Skeletal muscle tissue (tissue), 4 donors: Measurements from ENCODE around the gene PPL. TPM values are rescaled to one million over a fixed set of nuclear protein-coding genes. Genes with fewer than 3 reads are reported as not detected.
"Not testable (repeated sequence)": the region's sequence is repeated elsewhere in the genome, so short reads cannot be mapped to it uniquely, and the experiment has no call there.

Experiments
- H3K27ac ChIP-seq: one replicate; pipeline ENCODE4 v1.7.0; 2013; ENCODE audit warnings: mild to moderate bottlenecking, low read depth, low read length, inconsistent platforms
- H3K27me3 ChIP-seq, 3 donors: one replicate each; pipeline ENCODE4 v1.7.0; 2013; ENCODE audit warnings: low read length in 3 of 3; ENCODE audit not compliant: control insufficient read depth in 3 of 3, insufficient read depth in 3 of 3
- H3K36me3 ChIP-seq, 3 donors: one replicate each; pipeline ENCODE4 v1.7.0; 2013; ENCODE audit warnings: low read length in 3 of 3; ENCODE audit not compliant: control insufficient read depth in 3 of 3, insufficient read depth in 3 of 3
- H3K4me1 ChIP-seq, 3 donors: one replicate each; pipeline ENCODE4 v1.7.0; 2013; ENCODE audit warnings: low read length in 3 of 3, mild to moderate bottlenecking in 3 of 3; ENCODE audit not compliant: control insufficient read depth in 3 of 3, insufficient read depth in 3 of 3
- H3K4me3 ChIP-seq, 3 donors: one replicate each; pipeline ENCODE4 v1.7.0; 2013; ENCODE audit warnings: low read length in 3 of 3
- H3K9ac ChIP-seq, 3 donors: one replicate each; pipeline ENCODE4 v1.7.0; 2013; ENCODE audit warnings: low read length in 3 of 3, mild to moderate bottlenecking in 3 of 3, moderate library complexity in 2 of 3, low read depth in 1 of 3
- H3K9me3 ChIP-seq, 3 donors: one replicate each; pipeline ENCODE4 v1.7.0; 2013; ENCODE audit warnings: low read length in 3 of 3; ENCODE audit not compliant: control insufficient read depth in 3 of 3
- total RNA-seq: library from RNA; depleted of rRNA; stranded (reverse); fragments of >200 nt; gene quantifications from one replicate; pipeline ENCODE4 v1.2.3, GENCODE V29; 2014
- donor health status: Osteomylitis.

The PPL gene
- total RNA-seq, 1 donor from 2014 or later: 1.6 TPM

GRCh38 chr16:4934591-4934990 is 2.4 kb downstream of the PPL start:
- no peaks in the 10 kb centered on the region for H3K36me3 ChIP-seq
- H3K9me3 ChIP-seq: no peaks in the 10 kb centered on the region
- peaks cover 5 to 29% (median 20%) of the 10 kb centered on the region in 3 donors for H3K27me3 ChIP-seq
- no peak overlapping the region for H3K4me3 ChIP-seq
- peaks cover 18 to 22% (median 20%) of the 10 kb centered on the region in 3 donors for H3K4me1 ChIP-seq
- no peak overlapping the region for H3K9ac ChIP-seq
- H3K27ac ChIP-seq: no peak overlapping the region

- Histone ChIP-seq H3K27ac (no peak overlapping the region), H3K4me1 (peaks cover 18 to 22% (median 20%) of the 10 kb centered on the region in 3 donors), H3K27me3 (peaks cover 5 to 29% (median 20%) of the 10 kb centered on the region in 3 donors), H3K9me3 (no peaks in the 10 kb centered on the region), H3K36me3 (no peaks in the 10 kb centered on the region), H3K4me3 (no peak overlapping the region), H3K9ac (no peak overlapping the region)
Measured at GRCh38 chr16:4933871-4934395, 3.0 kb downstream of the PPL start.

GRCh38 chr16:4933433-4933832 is 3.5 kb downstream of the PPL start:
- Histone ChIP-seq H3K27ac (no peak overlapping the region), H3K9ac (no peak overlapping the region), H3K4me3 (no peak overlapping the region), H3K27me3 (peaks cover 5 to 29% (median 20%) of the 10 kb centered on the region in 3 donors), H3K4me1 (peaks cover 18 to 22% (median 20%) of the 10 kb centered on the region in 3 donors), H3K36me3 (no peaks in the 10 kb centered on the region), H3K9me3 (no peaks in the 10 kb centered on the region)

GRCh38 chr16:4931381-4931780 is 5.6 kb downstream of the PPL start:
- H3K9ac ChIP-seq: no peak overlapping the region
- no peak overlapping the region for H3K27ac ChIP-seq
- H3K36me3 ChIP-seq: no peaks in the 10 kb centered on the region
- H3K4me3 ChIP-seq: no peak overlapping the region
- H3K4me1 ChIP-seq: peaks cover 11 to 13% (median 13%) of the 10 kb centered on the region in 3 donors
- H3K27me3 ChIP-seq: peaks cover 5 to 20% (median 15%) of the 10 kb centered on the region in 3 donors
- peaks cover 0 to 6% (median 2%) of the 10 kb centered on the region in 3 donors for H3K9me3 ChIP-seq

- H3K9ac ChIP-seq, H3K36me3 ChIP-seq, H3K27me3 ChIP-seq, H3K9me3 ChIP-seq, H3K27ac ChIP-seq, H3K4me3 ChIP-seq, H3K4me1 ChIP-seq: not testable (repeated sequence)
Measured at GRCh38 chr16:4929619-4930018, 7.3 kb downstream of the PPL start.

GRCh38 chr16:4928227-4928626 is 8.7 kb downstream of the PPL start:
- no peak overlapping the region for H3K4me3 ChIP-seq
- no peaks in the 10 kb centered on the region for H3K36me3 ChIP-seq
- peaks cover 0 to 6% (median 2%) of the 10 kb centered on the region in 3 donors for H3K9me3 ChIP-seq
- H3K27me3 ChIP-seq: no peaks in the 10 kb centered on the region
- no peak overlapping the region for H3K27ac ChIP-seq
- H3K4me1 ChIP-seq: peaks cover 0 to 9% (median 5%) of the 10 kb centered on the region in 3 donors
- no peak overlapping the region for H3K9ac ChIP-seq

- no peak overlapping the region for H3K4me3 ChIP-seq
Measured at GRCh38 chr16:4927661-4928060, 9.3 kb downstream of the PPL start.

GRCh38 chr16:4926928-4927327 is 10.0 kb downstream of the PPL start:
- H3K27ac ChIP-seq: no peak overlapping the region
- H3K4me3 ChIP-seq: no peak overlapping the region
- H3K4me1 ChIP-seq: peaks cover 0 to 9% (median 5%) of the 10 kb centered on the region in 3 donors
- H3K9me3 ChIP-seq: peaks cover 0 to 6% (median 2%) of the 10 kb centered on the region in 3 donors
- no peaks in the 10 kb centered on the region for H3K36me3 ChIP-seq
- H3K9ac ChIP-seq: no peak overlapping the region
- no peaks in the 10 kb centered on the region for H3K27me3 ChIP-seq

More at GRCh38 chr16:4927661-4928060, 9.3 kb downstream of the PPL start:
- Histone ChIP-seq H3K9ac (no peak overlapping the region), H3K27ac (no peak overlapping the region), H3K36me3 (no peaks in the 10 kb centered on the region), H3K9me3 (peaks cover 0 to 6% (median 2%) of the 10 kb centered on the region in 3 donors), H3K4me1 (peaks cover 0 to 9% (median 5%) of the 10 kb centered on the region in 3 donors), H3K27me3 (no peaks in the 10 kb centered on the region)

- peaks cover 0 to 9% (median 5%) of the 10 kb centered on the region in 3 donors for H3K4me1 ChIP-seq
- H3K9me3 ChIP-seq: peaks cover 0 to 6% (median 2%) of the 10 kb centered on the region in 3 donors
- no peak overlapping the region for H3K4me3 ChIP-seq
- no peak overlapping the region for H3K27ac ChIP-seq
- no peaks in the 10 kb centered on the region for H3K36me3 ChIP-seq
- no peaks in the 10 kb centered on the region for H3K27me3 ChIP-seq
- H3K9ac ChIP-seq: no peak overlapping the region
Measured at GRCh38 chr16:4925791-4926190, 11.2 kb downstream of the PPL start.

GRCh38 chr16:4925293-4925607 is 11.7 kb downstream of the PPL start:
- no peak overlapping the region for H3K4me3 ChIP-seq
- H3K9ac ChIP-seq: no peak overlapping the region
- H3K27ac ChIP-seq: no peak overlapping the region
- H3K9me3 ChIP-seq: peaks cover 0 to 6% (median 2%) of the 10 kb centered on the region in 3 donors
- no peaks in the 10 kb centered on the region for H3K27me3 ChIP-seq
- no peaks in the 10 kb centered on the region for H3K36me3 ChIP-seq
- peaks cover 0 to 9% (median 5%) of the 10 kb centered on the region in 3 donors for H3K4me1 ChIP-seq
